Mucosa of gallbladder (tissue), 1 donor: ENCODE results near the gene ALDH2. TPM values are rescaled to one million over a fixed set of nuclear protein-coding genes. Genes with fewer than 3 reads are reported as not detected.
"Not testable (repeated sequence)": the region's sequence is repeated elsewhere in the genome, so short reads cannot be mapped to it uniquely, and the experiment has no call there.

ENCODE experiments used
- DNase-seq: peaks from one replicate; pipeline ENCODE4 v3.0.0-alpha.2; 2020; ENCODE audit warnings: low spot score
- total RNA-seq: library from RNA; stranded (reverse); gene quantifications from one replicate; pipeline ENCODE4 v1.2.1, GENCODE V29; 2021
- donor health status: DM: no; HTN: no; CAD: no.

The ALDH2 gene
- total RNA-seq, 1 donor from 2014 or later = 259 TPM

GRCh38 chr12:111759271-111759670 lies 7.5 kb upstream of the ALDH2 start:
- no peak for DNase-seq

DNA sequence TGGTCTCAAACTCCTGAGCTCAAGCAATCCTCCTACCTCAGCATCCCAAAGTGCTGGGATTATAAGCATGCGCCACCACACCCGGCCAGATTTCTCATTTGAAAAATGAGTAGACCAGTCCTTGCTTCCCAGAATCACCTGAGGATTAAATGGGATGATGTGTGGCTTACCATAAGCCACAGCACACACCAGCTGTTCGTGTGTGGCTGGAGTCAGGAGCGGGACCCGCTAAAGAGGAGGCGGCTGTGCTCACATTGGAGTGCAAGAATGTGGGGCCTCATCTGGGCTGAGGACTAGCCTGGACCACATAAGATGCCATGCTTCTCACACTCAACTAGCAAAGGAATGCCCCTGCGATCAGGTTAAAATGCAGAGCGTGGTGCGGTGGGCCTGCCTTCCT lies 6.7 kb upstream of the ALDH2 start:
- no peak for DNase-seq

- DNase-seq = no peak
These were observed 5.6 kb upstream of the ALDH2 start for GRCh38 chr12:111761099-111761498.

GRCh38 chr12:111761706-111762105 lies 5.0 kb upstream of the ALDH2 start:
- DNase-seq = no peak

- not testable (repeated sequence) for DNase-seq
These were observed 3.2 kb upstream of the ALDH2 start for GRCh38 chr12:111763552-111763951.

- no peak for DNase-seq
These were observed 2.5 kb upstream of the ALDH2 start for GRCh38 chr12:111764120-111764821.

- DNase-seq = no peak
These were observed 827 bp downstream of the ALDH2 start for GRCh38 chr12:111767362-111768158.

GRCh38 chr12:111768159-111768895 lies 1.6 kb downstream of the ALDH2 start:
- DNase-seq = no peak

DNA sequence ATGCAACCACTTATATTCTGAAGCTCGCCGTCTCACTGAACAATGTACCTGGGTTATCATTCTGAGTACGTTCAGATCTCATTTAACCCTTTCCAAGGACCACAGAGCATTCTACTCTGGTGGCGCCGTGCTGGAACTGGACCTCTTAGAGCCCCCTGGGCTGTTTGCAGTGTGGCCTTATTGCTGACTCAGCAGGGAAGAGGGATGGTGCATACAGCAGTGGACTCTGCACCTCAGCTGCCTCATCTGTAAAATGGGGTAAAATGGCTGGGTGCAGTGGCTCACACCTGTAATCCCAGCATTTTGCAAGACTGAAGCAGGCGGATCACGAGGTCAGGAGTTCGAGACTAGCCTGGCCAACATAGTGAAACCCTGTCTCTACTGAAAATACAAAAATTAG lies 2.9 kb downstream of the ALDH2 start:
- DNase-seq = no peak

GRCh38 chr12:111773801-111774551 lies 7.2 kb downstream of the ALDH2 start:
- peak; percentile 82 for DNase-seq

- peak; percentile 92 for DNase-seq
These were observed 8.8 kb downstream of the ALDH2 start for GRCh38 chr12:111775205-111776193.

GRCh38 chr12:111776836-111777344 lies 10.2 kb downstream of the ALDH2 start:
- no peak for DNase-seq

- peak; percentile 84 for DNase-seq
These were observed 10.8 kb downstream of the ALDH2 start for GRCh38 chr12:111777345-111778045.

DNA sequence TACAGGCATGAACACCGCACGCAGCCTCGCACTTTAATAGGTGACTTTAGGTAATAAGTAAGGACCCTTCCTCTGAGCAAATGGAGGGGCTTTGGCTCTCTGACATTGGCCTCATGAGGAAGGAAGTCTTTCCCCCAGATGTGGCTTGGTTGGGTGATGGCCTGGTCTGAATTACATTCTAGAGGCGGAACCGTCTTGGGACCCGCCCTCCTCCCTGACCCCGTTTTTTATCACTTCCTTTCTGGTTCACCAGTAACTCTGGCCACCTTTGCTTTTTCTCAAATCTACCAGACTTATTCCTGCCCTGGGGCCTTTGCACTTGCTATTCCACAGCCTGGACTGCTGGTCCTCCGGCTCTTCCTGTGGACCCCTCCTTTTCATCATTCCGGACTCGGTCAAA lies 13.4 kb downstream of the ALDH2 start:
- no peak for DNase-seq

DNA sequence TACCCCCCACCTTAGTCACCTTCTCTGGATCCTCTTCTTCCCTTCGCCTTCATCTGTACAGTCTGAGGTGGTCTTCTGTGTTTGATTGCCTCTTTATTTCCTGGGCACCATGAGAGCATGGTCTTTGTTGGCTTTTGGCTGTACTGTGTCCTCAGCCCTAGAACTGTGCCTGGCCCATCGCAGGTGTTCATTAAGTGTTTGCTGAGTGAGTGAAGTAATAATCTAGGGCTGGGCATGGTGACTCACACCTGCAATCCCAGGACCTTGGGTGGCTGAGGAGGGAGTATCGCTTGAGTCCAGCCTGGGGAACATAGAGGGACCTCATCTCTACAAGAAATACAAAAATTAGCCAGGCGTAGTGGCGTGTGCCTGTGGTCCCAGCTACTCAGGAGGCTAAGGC lies 13.9 kb downstream of the ALDH2 start:
- no peak for DNase-seq

DNA sequence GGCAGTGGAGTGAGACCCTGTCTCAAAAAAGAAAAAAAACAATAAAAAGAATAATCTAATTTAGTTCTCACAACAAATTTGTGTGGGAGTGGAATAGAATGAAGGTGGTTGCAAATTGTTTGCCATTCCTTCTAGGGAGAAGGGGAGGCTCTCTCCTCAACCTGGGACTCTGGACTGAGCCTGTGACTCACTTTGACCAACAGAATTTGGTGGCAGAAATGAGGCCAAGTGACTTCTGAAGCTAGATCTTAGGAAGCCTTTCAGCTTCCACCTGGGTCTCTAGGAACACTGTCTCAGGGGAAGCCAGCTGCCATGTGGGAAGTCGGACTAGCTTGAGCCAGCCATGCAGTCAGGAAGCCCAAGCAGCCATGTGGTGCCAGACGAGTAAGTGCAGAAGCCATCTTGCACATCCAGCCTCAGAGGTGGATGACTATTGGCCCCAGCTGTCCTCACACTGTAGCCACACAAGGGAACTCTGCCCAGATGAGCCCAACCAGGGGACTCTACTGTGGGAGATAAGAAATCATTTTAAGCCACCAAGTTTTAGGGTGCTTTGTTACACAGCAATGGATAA lies 14.4 kb downstream of the ALDH2 start:
- DNase-seq = no peak

- no peak for DNase-seq
These were observed 16.3 kb downstream of the ALDH2 start for GRCh38 chr12:111783046-111783445.

DNA sequence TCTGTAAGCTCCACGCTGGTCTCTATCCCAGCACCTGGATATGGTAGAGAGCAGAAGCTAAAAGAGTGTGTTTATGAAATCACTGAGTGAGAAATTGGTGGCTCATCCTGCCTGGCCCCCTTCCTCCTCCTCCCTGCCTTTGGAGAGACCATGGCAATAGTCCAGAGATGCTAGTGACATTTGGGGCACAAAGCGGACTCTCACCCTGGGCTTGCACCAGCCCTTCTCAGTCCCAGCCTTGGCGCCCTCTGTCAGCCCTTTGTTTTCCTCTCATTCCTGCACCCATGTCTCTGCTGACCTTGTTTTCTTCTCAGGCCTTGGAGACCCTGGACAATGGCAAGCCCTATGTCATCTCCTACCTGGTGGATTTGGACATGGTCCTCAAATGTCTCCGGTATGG lies 18.2 kb downstream of the ALDH2 start:
- DNase-seq = no peak

DNA sequence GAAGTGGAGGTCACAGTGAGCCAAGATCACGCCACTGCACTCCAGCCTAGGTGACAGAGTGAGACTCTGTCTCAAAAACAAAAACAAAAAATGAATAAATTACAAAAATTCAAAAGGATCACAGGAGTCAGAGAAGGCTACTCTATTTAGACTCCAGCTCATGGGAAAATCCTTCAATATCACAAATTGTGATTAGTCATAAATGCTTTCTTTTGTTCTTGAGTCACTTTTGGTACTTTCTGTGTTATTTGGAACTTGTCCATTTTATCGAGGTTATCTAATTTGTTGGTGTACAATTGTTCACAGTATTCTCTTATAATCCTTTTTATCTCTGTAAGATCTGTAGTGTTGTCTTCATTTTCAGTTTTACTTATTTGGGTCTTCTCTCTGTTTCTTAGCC lies 18.9 kb downstream of the ALDH2 start:
- no peak for DNase-seq
